ENCODE measurements around the gene EPHA4. TPM values are rescaled to one million over a fixed set of nuclear protein-coding genes. Genes with fewer than 3 reads are reported as not detected.

The EPHA4 gene
- total and polyA plus RNA-seq, 2 donors (not counting 1 experiment from before 2014, with no cell fraction given): 10.7 to 54.9 TPM

GRCh38 chr2:221454459-221455105, 117.5 kb downstream of the EPHA4 start:
- Histone ChIP-seq H2AFZ (ENCODE audit: insufficient read depth, low read depth, low read length, poor library complexity, severe bottlenecking) (no peak overlapping the region), H3K36me3 (replicated peaks in 1 of 2; ENCODE audit: control extremely low read depth in 1 of 2, control insufficient read depth in 1 of 2, extremely low read depth in 1 of 2, insufficient read depth in 2 of 2, low read length in 1 of 2) (no peaks in the 10 kb centered on the region), H3K9ac (ENCODE audit: low read length) (no peak overlapping the region), H3K79me2 (ENCODE audit: control insufficient read depth, insufficient read depth, low read length) (peaks cover 6% of the 10 kb centered on the region), H4K20me1 (ENCODE audit: control insufficient read depth, insufficient read depth, low read length, poor library complexity, severe bottlenecking) (no peaks in the 10 kb centered on the region), H3K4me2 (replicated peaks; ENCODE audit: low read depth, low read length, poor library complexity, severe bottlenecking) (no peak overlapping the region), H3K27me3 (replicated peaks in 1 of 4; ENCODE audit: control extremely low read depth in 1 of 4, control insufficient read depth in 3 of 4, insufficient read depth in 4 of 4, low read length in 3 of 4) (no peaks in the 10 kb centered on the region), H3K4me1 (ENCODE audit: control insufficient read depth in 2 of 2, insufficient read depth in 2 of 2, low read length in 2 of 2) (peaks cover 6 to 12% of the 10 kb centered on the region in 2 donors), H3K4me3 (ENCODE audit: control extremely low read depth in 1 of 5, extremely low read depth in 1 of 5, insufficient read depth in 1 of 5, low read depth in 2 of 5, low read length in 4 of 5) (no peak overlapping the region), H3K9me3 (ENCODE audit: control extremely low read depth in 1 of 3, control insufficient read depth in 2 of 3, insufficient read depth in 1 of 3, low read length in 2 of 3) (no peaks in the 10 kb centered on the region), H3K27ac (ENCODE audit: low read length in 2 of 2) (no peak overlapping the region)
- no peaks in the 10 kb centered on the region for H3K27me3 Mint-ChIP-seq
- H3K4me3 Mint-ChIP-seq: no peak overlapping the region
- TF ChIP-seq EZH2 (IDR thresholded peaks at IDR 0.05; ENCODE audit: borderline replicate concordance, insufficient read depth, low read depth, low read length, poor library complexity, severe bottlenecking) (no peak), CTCF (IDR thresholded peaks at IDR 0.05) (no peak)
- intact Hi-C loops (cut with micrococcal nuclease): no loop called here
- DNase-seq (no peak), ATAC-seq (ENCODE audit: low read depth) (no peak)
- no peak overlapping the region for H3K27ac Mint-ChIP-seq
- POLR2A ChIA-PET: no interaction called here
- no CpG with 5 or more reads among the region's 3 CpGs for WGBS (ENCODE audit: insufficient coverage)
- CTCF ChIA-PET: no interaction called here
- no peaks in the 10 kb centered on the region for H3K9me3 Mint-ChIP-seq (ENCODE audit: insufficient read depth)
- H3K4me1 Mint-ChIP-seq: peaks cover 14% of the 10 kb centered on the region

GRCh38 chr2:221451862-221452788, 120.0 kb downstream of the EPHA4 start:
- Histone ChIP-seq H4K20me1 (ENCODE audit: control insufficient read depth, insufficient read depth, low read length, poor library complexity, severe bottlenecking) (no peaks in the 10 kb centered on the region), H3K27me3 (replicated peaks in 1 of 4; ENCODE audit: control extremely low read depth in 1 of 4, control insufficient read depth in 3 of 4, insufficient read depth in 4 of 4, low read length in 3 of 4) (no peaks in the 10 kb centered on the region), H3K9me3 (ENCODE audit: control extremely low read depth in 1 of 3, control insufficient read depth in 2 of 3, insufficient read depth in 1 of 3, low read length in 2 of 3) (no peaks in the 10 kb centered on the region), H3K27ac (ENCODE audit: low read length in 2 of 2) (no peak overlapping the region), H2AFZ (ENCODE audit: insufficient read depth, low read depth, low read length, poor library complexity, severe bottlenecking) (peak overlapping the region; percentile 43), H3K4me3 (ENCODE audit: control extremely low read depth in 1 of 5, extremely low read depth in 1 of 5, insufficient read depth in 1 of 5, low read depth in 2 of 5, low read length in 4 of 5) (no peak overlapping the region), H3K9ac (ENCODE audit: low read length) (no peak overlapping the region), H3K4me1 (ENCODE audit: control insufficient read depth in 2 of 2, insufficient read depth in 2 of 2, low read length in 2 of 2) (peaks cover 17 to 26% of the 10 kb centered on the region in 2 donors), H3K79me2 (ENCODE audit: control insufficient read depth, insufficient read depth, low read length) (no peaks in the 10 kb centered on the region), H3K4me2 (replicated peaks; ENCODE audit: low read depth, low read length, poor library complexity, severe bottlenecking) (no peak overlapping the region), H3K36me3 (replicated peaks in 1 of 2; ENCODE audit: control extremely low read depth in 1 of 2, control insufficient read depth in 1 of 2, extremely low read depth in 1 of 2, insufficient read depth in 2 of 2, low read length in 1 of 2) (no peaks in the 10 kb centered on the region)
- no peak for TF ChIP-seq CTCF (IDR thresholded peaks at IDR 0.05)
- no peak for TF ChIP-seq EZH2 (IDR thresholded peaks at IDR 0.05; ENCODE audit: borderline replicate concordance, insufficient read depth, low read depth, low read length, poor library complexity, severe bottlenecking)
- Mint-ChIP-seq H3K27ac (no peak overlapping the region), H3K9me3 (ENCODE audit: insufficient read depth) (no peaks in the 10 kb centered on the region), H3K4me1 (peaks cover 29% of the 10 kb centered on the region), H3K4me3 (no peak overlapping the region), H3K27me3 (no peaks in the 10 kb centered on the region)
- no peak for DNase-seq
- CTCF ChIA-PET: no interaction called here
- POLR2A ChIA-PET: no interaction called here
- ATAC-seq (ENCODE audit: low read depth): no peak
- intact Hi-C loops (cut with micrococcal nuclease): no loop called here
- 67% methylated on average over 3 of the region's 13 CpGs for WGBS (ENCODE audit: insufficient coverage)
